Measurements from ENCODE around the gene GRB10. TPM values are rescaled to one million over a fixed set of nuclear protein-coding genes. Genes with fewer than 3 reads are reported as not detected.
A peak's percentile ranks its signal among the peaks of the same experiment; 100 is the strongest.

GRB10 gene
- polyA plus RNA-seq, 2 of the 4 experiments (the other 2 are of a cell fraction): 23.2 to 37.0 TPM

GRCh38 chr7:50781381-50782293 lies 1.1 kb downstream of the GRB10 start:
- TF ChIP-seq CBX8 (IDR thresholded peaks at IDR 0.05): no peak
- no peak for TF ChIP-seq JUN (IDR thresholded peaks at IDR 0.05)
- TF ChIP-seq, protein P1, sequence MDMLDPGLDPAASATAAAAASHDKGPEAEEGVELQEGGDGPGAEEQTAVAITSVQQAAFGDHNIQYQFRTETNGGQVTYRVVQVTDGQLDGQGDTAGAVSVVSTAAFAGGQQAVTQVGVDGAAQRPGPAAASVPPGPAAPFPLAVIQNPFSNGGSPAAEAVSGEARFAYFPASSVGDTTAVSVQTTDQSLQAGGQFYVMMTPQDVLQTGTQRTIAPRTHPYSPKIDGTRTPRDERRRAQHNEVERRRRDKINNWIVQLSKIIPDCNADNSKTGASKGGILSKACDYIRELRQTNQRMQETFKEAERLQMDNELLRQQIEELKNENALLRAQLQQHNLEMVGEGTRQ (IDR thresholded peaks at IDR 0.05): no peak
- no peak for TF ChIP-seq ZNF302 (CRISPR knock-in tag; IDR thresholded peaks at IDR 0.05)
- TF ChIP-seq POLR2A (IDR thresholded peaks at IDR 0.05; ENCODE audit: low read length): no peak
- no peak for TF ChIP-seq MAZ (IDR thresholded peaks at IDR 0.05; ENCODE audit: borderline replicate concordance, low read depth, low read length)
- TF ChIP-seq, protein P2, sequence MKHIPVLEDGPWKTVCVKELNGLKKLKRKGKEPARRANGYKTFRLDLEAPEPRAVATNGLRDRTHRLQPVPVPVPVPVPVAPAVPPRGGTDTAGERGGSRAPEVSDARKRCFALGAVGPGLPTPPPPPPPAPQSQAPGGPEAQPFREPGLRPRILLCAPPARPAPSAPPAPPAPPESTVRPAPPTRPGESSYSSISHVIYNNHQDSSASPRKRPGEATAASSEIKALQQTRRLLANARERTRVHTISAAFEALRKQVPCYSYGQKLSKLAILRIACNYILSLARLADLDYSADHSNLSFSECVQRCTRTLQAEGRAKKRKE (CRISPR knock-in tag; IDR thresholded peaks at IDR 0.05; ENCODE audit: low read depth): no peak
- TF ChIP-seq RFX5 (IDR thresholded peaks at IDR 0.05): no peak
- no peak for TF ChIP-seq EHMT2 (IDR thresholded peaks at IDR 0.05; ENCODE audit: low read depth)
- no peak for TF ChIP-seq NFE2L2 (conservative IDR thresholded peaks at IDR 0.05; ENCODE audit: low read length)
- peak overlapping the region; percentile 60 for H3K4me2 ChIP-seq
- no peak for FAIRE-seq
- peak overlapping the region in 1 of 2 experiments; percentile 80; a peak in 1 of 6 replicates for H3K27ac ChIP-seq
- H3K9me3 ChIP-seq: no peaks in the 10 kb centered on the region
- CTCF ChIA-PET: interaction anchor here (1.0 to 1.3 kb wide), 3 partner anchors 13 to 359 kb away, joined by 3 to 6 read pairs (median 4); no protein-coding TSS in a partner anchor
- DNase-seq (ENCODE audit: low read depth in 1 of 2, low spot score in 1 of 2): no peak
- H3K4me1 ChIP-seq: peaks cover 24% of the 10 kb centered on the region
- 90% methylated on average over 49 of the region's 49 CpGs for WGBS (ENCODE audit: missing lambda C conversion rate)
- no peak for ATAC-seq
- POLR2A ChIA-PET: no interaction called here
- H3K4me3 ChIP-seq: peak overlapping the region; percentile 46

- no peak for FAIRE-seq
- no peak overlapping the region for H3K4me2 ChIP-seq
- no peak for ATAC-seq
- no peaks in the 10 kb centered on the region for H3K9me3 ChIP-seq
- no peak overlapping the region for H3K4me3 ChIP-seq
- POLR2A ChIA-PET: no interaction called here
- CTCF ChIA-PET: interaction anchor here (1.2 to 1.3 kb wide), 2 partner anchors 287 to 360 kb away, joined by 4 to 5 read pairs; no protein-coding TSS in a partner anchor
- 89% methylated on average over 2 of the region's 3 CpGs for WGBS (ENCODE audit: missing lambda C conversion rate)
- H3K4me1 ChIP-seq: peaks cover 31% of the 10 kb centered on the region
- no peak overlapping the region for H3K27ac ChIP-seq
- TF ChIP-seq JUN (IDR thresholded peaks at IDR 0.05): no peak
- no peak for TF ChIP-seq HOXA7 (CRISPR knock-in tag; IDR thresholded peaks at IDR 0.05)
- no peak for TF ChIP-seq SMC3 (IDR thresholded peaks at IDR 0.05)
- TF ChIP-seq MAZ (IDR thresholded peaks at IDR 0.05; ENCODE audit: borderline replicate concordance, low read depth, low read length): no peak
- TF ChIP-seq MYC (IDR thresholded peaks at IDR 0.05; ENCODE audit: borderline replicate concordance, low read length): no peak
- TF ChIP-seq RFX5 (IDR thresholded peaks at IDR 0.05): no peak
- no peak for TF ChIP-seq POLR2AphosphoS2 (conservative IDR thresholded peaks at IDR 0.05; ENCODE audit: low read length)
- no peak for TF ChIP-seq HMGXB4 (CRISPR knock-in tag; IDR thresholded peaks at IDR 0.05; ENCODE audit: borderline replicate concordance)
- TF ChIP-seq NPAS2 (CRISPR knock-in tag; IDR thresholded peaks at IDR 0.05; ENCODE audit: borderline replicate concordance): no peak
- no peak for TF ChIP-seq JUNB (IDR thresholded peaks at IDR 0.05)
- TF ChIP-seq, protein P2 (CRISPR knock-in tag; IDR thresholded peaks at IDR 0.05; ENCODE audit: low read depth): no peak
- no peak for TF ChIP-seq POLR2A (IDR thresholded peaks at IDR 0.05; ENCODE audit: low read length)
- no peak for TF ChIP-seq PHF8 (IDR thresholded peaks at IDR 0.05; ENCODE audit: borderline replicate concordance, low read depth)
- TF ChIP-seq HDAC2 (IDR thresholded peaks at IDR 0.05): no peak
- TF ChIP-seq, protein P3, sequence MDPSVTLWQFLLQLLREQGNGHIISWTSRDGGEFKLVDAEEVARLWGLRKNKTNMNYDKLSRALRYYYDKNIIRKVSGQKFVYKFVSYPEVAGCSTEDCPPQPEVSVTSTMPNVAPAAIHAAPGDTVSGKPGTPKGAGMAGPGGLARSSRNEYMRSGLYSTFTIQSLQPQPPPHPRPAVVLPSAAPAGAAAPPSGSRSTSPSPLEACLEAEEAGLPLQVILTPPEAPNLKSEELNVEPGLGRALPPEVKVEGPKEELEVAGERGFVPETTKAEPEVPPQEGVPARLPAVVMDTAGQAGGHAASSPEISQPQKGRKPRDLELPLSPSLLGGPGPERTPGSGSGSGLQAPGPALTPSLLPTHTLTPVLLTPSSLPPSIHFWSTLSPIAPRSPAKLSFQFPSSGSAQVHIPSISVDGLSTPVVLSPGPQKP (IDR thresholded peaks at IDR 0.05; ENCODE audit: low read depth, low read length): no peak
- DNase-seq (ENCODE audit: low read depth in 1 of 2, low spot score in 1 of 2): no peak
Measured at GRCh38 chr7:50780436-50780835, 2.3 kb downstream of the GRB10 start.

All from A549 (cell line).